LNCAP (cell line): ENCODE results near the gene MGMT.

Experiments
- TF ChIP-seq, protein P1 (sequence below): fragments of 450-650 bp; IDR thresholded peaks from 2 replicates; pipeline ENCODE4 v1.5.1; 2017; ENCODE audit warnings: mild to moderate bottlenecking

MGMT gene

DNA sequence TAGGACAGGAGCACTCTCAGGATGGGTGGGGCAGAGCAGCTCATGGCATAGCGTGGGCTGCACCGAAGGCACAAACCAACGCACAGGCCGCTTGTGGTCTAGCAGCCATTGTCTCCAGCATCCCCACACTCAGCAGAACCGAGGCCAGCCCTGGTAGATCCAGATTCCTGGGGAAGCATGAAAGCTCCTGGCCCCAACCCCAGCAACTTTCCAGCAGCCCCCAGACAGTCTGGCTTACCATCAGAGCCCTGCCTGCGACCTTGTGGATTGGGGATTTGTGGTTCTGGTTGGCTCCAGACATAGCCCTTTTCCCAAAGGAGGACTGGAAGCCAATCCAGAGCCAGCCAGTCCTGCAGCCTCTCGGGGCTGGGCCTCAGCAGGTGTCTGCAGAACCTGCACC is 33.8 kb upstream of the MGMT start:
- TF ChIP-seq, protein P1, sequence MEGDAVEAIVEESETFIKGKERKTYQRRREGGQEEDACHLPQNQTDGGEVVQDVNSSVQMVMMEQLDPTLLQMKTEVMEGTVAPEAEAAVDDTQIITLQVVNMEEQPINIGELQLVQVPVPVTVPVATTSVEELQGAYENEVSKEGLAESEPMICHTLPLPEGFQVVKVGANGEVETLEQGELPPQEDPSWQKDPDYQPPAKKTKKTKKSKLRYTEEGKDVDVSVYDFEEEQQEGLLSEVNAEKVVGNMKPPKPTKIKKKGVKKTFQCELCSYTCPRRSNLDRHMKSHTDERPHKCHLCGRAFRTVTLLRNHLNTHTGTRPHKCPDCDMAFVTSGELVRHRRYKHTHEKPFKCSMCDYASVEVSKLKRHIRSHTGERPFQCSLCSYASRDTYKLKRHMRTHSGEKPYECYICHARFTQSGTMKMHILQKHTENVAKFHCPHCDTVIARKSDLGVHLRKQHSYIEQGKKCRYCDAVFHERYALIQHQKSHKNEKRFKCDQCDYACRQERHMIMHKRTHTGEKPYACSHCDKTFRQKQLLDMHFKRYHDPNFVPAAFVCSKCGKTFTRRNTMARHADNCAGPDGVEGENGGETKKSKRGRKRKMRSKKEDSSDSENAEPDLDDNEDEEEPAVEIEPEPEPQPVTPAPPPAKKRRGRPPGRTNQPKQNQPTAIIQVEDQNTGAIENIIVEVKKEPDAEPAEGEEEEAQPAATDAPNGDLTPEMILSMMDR = no peak

DNA sequence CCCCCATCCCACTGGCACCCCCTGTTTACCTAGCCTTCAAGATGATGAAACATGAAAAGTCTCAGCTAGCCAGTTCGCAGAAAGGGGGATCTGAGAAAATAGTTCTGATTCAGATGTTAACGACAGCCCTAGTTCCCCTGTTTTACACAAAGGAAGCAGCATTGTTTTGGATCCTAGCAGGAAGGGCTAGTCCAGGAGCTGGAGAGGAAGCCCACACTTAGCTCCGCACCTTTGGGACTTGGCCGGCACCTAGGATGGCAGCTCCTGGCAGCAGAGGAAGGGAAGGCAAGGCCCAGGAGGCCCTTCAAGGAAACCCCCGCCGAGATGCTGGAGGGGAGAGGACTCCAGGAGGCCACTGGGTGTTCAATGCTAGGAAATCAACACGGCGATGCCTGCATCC is 29.0 kb upstream of the MGMT start:
- TF ChIP-seq, protein P1 = no peak

- TF ChIP-seq, protein P1 = no peak
These were observed 26.8 kb upstream of the MGMT start for GRCh38 chr10:129440247-129440646.

DNA sequence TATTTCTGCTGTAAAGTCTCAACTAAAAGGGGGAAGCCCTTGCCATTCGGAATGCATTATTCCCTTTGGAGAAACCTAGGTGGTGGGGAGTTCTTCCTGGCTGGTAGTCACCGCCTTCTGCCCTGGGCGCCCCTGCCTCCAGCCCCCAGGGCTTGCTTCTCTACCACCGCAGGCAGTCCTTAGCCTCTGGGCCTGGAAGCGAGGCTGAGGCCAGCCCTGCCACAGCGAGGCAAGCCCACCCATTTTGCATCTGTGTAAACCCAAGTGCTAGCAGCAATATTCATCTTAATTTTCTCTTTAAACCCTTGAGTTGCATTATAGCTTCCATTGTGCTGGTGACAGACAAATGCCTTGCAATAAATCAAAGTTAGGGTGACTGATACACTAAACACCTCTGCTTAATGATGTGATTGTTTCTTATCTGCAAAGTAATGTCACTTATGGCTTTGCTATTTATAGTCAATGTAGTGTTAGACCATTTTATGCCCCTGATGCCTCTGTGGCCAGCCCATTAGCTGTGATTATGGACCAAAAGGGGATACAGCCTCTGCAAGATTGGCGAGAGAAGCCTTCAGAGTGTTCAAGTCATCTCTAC is 26.2 kb upstream of the MGMT start:
- TF ChIP-seq, protein P1 = no peak

DNA sequence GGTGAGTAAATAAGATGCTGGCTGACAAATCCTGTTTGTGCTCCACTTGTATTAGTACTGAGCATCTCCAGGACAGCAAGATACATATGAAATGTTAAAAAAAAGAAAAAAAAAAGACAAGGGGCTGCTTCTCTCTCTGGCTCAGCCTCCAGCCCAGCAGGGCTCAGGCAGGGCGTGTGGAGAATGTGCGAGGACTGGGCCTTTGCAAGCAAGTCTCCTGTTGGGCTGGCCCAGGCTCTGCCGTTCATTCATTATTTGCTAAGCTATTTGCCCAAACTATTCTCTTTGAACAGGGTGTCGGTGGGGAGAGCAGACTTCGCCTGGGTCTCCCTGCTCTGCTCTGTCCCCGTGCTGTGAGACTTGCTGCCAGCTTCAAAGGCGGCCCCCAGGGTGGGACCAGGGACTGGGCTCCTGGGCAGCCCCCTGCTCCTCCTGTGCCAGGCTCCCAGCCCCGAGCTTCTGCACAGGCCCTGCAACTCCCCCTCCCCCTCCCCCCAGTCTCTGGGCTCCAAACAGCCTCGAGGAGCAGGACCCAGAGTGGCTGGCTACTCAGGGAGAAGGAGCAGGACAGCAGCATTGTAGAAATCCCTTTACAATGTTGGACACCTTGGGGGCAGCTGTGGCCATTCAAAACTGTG is 25.6 kb upstream of the MGMT start:
- TF ChIP-seq, protein P1 = no peak

DNA sequence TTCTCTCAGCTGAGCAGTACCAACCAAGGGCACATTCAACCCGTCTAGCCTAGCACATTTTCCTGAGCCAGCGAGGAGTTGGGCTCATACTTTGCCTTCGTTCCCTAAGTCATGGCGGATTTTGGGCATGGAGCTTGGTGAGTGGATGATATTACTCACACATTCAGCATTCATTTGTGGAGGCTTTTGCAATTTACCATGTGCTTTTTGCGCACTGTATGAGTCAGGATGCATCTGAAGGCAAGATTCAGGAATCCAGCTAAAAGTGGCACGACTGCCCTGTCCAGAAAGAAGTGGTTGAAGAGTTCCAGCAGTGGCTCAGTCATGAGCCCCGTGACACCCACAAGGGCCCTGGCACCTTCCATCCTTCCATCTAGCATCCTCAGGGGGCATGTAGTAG is 24.2 kb upstream of the MGMT start:
- TF ChIP-seq, protein P1 = no peak

DNA sequence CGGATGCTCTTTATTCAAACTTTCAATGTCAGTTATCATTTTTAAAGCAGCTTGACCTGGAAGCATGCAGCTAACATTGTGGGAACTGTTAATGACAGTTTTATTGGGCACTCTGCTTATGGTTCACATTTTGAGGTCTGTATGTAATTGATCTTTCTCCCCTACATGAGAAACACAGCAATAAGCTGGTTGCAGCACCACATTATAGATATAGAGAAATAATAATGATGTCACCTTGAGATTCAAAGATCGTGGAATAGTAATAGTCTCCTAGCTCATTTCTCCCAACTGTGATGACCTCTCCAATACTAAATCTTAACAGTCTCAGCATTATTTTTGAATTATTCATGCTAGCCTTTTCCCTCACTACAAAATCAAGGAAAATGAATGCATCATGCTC is 22.7 kb upstream of the MGMT start:
- TF ChIP-seq, protein P1 = no peak
